GM21717 (cell line): ENCODE measurements around the gene ZMYM2.
A peak's percentile ranks its signal among the peaks of the same experiment; 100 is the strongest.

ENCODE experiments used
- ATAC-seq: cut with Tn5 transposase; IDR thresholded peaks from one replicate; pipeline ENCODE4 v1.9.1; 2021; ENCODE audit warnings: mild to moderate bottlenecking, moderate library complexity; ENCODE audit not compliant: unreplicated experiment

Gene ZMYM2

DNA sequence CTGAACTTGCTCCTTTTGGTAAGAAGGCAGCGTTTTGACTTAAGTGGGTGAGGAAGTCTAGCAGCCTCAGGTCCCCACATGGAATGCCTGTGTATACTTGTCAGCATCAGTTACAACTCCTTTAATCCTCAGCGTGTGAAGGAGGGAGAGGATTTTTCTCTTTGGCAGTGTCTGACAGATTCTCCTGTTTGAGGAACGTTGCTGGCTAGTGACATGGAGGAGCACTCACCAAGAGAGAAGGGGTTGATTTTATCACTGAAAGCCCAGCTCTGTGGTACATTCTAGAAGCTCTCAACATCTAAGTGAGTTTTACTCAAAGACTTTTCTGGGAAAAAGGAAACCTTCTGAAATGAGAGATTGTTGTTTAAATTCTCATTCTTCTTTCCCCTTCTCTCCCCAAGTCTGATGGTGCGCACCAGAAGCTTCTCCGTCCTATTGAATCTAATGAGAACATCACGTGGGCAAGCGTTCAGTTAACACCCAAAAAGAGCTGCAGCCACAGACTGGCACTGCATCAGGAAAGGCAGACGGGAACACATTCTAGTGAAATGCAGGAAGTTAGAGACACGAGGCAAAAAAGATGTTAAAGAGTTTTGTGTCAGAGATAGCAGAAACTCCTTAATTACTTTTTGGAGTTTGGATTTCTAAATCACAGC is 144.1 kb downstream of the ZMYM2 start:
- ATAC-seq, result no peak

DNA sequence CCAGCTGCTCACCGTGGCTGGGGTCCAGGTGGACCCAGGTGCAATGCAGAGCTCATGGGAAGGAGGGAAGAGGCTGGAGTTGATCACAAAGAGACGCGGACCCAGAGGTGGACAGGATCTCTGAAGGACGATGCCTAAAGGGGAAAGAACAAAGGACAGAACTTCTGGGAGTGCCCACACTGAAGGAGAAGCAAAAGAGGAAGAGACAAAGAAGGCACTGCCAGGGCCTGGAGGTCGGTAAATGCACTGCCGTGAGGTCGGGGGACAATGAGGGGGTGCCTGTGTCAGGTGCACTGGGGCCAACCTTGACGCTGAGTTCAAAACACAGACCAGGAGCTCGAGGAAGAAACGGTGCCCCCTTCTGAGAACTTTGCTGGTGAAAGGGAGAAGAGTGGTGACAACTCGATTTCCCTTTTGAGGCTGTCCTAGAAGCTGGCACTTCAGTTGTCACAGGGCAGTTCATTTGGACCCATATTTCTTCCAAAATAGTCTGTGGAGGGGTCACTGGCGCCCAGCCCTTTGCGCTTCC is 146.7 kb downstream of the ZMYM2 start:
- no peak for ATAC-seq

DNA sequence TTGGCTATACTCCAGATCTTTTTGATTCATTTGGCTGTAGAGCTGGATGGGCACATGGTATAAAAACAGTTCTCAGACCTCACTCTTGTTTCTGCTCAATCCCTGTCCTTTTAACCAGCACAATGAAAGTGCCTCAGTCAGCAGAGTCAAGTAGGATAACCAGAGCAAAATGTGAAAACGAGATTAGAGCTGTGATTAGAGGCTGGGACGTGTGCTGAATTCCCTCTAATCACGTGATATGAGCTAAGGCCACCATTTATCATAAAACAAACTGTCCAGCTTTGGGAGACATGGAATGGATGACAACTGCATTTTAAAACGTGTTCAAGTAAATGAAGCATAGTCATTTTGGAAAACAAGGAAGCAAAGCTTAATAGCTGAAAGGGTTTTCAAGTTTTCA is 148.2 kb downstream of the ZMYM2 start:
- no peak for ATAC-seq

DNA sequence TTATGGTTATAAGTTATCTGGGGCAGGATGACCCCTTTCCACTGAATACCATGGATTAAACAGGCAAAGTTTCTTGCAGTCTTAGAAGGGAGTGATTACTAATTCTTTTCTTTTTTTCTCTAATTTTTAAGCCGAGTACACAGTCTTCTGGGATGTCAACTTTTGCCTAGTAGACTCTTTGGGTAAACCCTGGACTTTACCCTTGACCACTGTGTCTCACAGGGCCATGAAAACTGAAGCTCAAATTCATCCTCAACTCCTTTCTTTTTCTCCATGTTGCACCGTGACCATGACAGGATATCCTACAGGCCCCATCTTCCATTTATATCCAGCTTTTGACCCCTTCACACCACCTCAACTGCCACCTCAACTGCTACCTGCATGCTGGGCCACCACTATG is 150.5 kb downstream of the ZMYM2 start:
- no peak for ATAC-seq

DNA sequence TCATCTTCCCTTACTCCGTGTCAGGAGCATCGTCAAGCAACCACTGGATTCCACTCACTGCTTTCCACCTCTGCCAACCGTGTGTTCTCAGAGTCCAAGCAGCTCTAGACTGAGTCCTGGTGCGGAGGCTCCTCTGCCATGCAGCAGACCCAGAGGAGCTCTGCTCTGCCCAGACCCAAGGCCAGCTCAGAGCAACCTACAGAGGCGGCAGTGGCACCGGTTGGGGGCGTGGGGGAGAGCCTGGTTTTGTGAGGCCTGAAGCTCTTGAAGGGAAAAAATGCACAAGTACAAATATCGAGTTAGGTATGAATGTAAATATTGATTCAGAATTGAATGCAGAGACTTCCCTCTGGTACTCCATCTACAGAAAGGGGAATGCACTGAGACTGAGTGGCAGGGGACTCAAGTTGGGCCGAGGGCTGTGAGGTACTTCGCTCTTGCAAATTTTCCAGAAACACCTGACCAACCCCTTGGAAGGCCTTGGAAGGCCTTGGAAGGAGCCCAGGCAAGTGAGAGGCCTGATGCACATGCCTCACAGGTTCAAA is 155.6 kb downstream of the ZMYM2 start:
- ATAC-seq, result no peak

DNA sequence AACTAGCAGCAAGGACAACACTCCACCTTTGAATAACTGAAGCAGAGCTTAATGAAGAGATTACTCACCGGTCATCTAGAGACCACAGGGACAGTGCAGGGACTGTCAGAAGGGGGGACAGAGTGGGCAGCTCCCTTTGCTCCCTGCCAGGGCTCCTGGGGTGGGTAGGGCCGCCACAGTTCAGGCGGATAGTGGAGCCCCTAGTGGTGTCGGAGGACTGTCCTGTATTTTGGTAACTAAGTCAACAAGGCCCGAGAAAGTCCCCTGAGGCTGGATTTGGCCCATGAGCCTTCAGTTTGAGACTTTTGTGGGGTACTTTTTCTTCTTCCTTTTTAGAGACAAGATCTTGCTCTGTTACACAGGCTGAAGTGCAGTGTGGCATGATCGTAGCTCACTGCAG is 157.7 kb downstream of the ZMYM2 start:
- ATAC-seq, result no peak

DNA sequence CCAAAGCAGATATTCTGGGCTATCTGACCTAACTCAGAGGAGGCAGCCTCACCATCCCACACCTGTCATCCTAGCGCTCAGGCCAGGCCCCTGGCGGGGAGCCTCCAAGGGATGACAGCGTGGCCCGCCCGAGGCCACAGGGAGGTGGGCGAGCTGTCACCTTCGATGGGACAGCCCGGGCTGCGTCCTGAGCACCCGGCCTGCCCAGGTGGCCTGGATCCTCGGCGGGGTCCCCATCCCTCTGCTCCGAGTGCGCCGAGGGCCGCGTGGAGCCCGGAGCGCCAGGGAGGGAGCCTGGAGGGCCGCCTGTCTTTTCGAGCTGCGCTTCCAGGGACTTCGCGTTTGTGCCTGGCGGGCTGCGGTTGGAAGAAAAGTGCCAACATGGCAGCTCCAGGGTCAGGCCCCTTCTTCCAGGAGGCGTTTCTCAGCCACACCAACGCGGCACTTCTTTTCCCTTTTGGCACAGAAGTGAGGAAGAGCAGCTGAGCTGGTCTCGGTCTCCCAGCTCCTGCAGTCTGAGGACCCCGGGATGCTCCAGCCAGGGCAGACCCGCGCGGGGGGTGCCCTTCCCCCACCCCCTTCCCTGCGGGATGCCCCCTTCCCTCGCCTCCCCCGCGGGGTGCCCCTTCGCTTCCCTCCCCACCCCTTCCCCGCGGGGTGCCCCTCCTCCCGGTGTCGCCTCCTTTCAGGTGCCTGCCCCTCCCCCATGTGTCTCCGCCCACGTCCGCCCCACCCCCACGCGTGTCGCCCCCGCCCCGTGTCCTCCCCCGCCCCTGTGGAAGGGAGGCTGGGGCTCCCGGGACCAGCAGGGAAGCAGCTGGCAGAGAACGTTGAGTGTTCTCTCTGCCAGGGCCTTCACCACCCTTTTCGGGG is 160.0 kb downstream of the ZMYM2 start:
- ATAC-seq, result peak; percentile 15

DNA sequence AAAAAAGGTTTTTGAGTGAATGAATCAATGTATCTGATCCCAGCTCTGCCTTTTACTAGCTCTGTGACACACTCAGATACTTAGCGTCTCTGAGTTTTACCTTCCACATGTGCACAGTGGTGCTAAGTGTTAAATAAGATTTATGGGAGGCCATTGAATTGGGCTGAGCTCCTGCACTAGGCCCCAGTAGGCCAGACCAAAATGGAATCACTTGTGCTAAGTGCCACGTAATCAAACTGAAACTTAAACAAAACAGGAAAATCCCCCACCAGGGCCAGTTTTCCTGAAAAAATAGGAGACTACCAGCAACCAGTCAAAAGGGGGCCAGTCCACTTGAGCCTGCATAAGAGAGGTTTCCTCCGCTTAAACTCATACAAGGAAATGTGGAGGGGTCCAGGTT is 161.4 kb downstream of the ZMYM2 start:
- ATAC-seq, result no peak

DNA sequence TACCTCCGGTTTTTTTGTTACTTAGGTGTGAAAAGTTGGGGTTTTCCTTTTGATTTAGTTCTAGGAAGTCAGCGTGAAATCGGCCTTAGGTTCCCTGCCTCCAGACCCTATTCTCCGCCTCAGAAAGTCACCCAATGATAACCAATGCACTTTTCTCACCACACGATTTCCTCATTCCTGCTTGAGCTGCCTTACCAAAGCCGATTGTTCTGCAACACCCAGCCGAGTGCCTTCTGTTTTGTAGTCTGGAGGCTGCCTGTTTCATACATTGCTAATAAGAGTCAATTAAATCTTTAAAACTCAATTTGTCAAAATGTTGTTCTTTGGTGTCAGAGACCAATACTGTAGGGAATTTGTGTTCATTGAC is 162.6 kb downstream of the ZMYM2 start:
- ATAC-seq, result no peak

DNA sequence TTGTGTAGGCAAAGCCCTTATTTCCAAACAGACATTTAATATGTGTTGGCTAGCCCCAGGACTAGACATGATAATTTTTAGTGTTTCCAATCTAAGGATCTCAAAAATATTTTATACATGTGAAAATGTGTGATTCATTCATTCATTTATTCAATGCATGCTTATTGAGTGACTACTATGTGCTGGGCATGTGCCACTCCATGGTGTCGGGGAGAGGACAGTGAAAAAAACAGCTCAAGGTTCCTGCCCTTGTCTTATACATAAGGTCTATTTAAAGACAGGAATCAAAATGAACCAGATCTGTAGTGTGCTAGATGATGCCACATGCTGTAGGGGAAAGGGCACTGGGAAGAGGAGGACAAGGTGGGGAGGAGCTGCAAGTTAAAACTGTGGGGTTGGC is 165.8 kb downstream of the ZMYM2 start:
- no peak for ATAC-seq

DNA sequence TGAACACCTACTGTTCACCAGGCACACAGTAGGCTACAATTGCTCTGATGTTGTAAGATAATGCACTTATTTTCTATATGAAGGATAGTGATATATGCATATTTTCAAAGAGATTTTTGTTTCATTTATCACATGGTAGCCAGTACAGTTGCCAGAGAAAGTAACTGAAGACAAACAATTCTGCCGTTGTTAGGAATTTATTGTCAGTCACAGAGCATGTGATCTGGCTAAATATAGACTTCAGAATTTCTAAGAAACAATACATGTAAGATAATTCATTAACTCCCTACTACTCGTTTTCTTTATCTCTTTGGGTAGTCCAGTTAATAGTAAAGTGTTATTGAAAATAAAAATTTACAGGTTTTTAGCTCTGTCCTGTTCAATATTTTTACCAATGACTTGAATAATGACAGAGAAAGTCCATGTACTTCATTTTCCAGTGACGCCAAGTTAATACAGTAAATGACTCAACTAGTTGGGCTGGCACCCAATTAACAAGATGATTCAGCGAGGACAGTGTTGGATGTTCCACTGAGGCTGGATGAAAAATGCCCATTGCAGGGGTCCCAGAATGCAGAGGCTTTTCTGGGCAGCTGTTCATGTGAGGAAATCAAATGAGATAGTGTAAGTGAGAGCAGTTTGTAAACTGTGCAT is 166.7 kb downstream of the ZMYM2 start:
- no peak for ATAC-seq

DNA sequence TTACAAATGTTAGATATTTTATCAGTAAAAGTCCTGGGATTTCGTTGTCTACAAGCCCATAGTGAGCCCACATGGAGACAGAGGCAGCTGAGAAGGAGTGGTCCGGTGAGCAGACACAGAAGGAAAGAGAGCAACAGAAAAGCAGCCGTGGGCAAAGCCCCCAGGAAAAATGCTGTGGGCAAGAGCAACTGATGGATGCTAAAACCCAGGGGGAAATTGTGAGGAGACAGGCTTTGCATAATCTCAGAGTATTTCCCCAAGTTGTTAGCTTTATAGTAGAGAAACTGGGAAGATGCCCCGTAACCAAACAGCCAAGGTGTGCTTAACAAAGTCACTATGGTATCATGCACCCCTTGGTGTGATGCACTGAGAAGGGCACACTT is 167.2 kb downstream of the ZMYM2 start:
- no peak for ATAC-seq

DNA sequence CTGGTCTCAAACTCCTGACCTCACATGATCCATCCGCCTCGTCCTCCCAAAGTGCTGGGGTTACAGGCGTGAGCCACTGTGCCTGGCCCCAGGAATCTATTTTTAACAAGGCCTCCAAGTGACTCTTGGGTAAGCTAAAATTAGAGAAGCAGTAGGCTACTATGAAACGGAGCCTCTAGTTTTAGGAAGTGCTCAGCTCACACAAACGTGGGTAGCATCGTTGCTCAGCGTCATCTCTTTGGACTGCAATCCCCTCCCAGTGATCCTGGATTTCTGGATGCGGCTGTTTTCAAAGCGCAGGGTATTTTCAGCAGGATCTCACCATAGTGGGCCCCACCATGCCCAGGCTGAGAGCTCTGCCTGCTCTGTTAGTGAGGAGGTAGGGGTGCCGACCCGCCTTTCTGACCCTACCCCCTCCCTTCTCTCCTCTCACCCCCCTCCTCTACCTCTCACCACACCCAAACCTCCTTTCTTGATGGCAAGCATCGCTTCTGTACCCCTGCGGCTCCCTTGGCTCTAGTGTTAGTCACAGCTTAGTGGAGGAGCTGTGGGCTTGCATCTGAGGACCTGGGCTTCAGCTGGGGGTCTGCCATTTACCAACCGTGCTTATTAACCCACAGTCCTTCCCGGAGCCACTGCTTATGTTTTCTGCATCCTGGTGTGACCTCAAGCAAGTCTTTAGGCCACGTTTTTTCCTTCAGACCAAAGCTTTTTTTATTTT is 168.2 kb downstream of the ZMYM2 start:
- no peak for ATAC-seq

DNA sequence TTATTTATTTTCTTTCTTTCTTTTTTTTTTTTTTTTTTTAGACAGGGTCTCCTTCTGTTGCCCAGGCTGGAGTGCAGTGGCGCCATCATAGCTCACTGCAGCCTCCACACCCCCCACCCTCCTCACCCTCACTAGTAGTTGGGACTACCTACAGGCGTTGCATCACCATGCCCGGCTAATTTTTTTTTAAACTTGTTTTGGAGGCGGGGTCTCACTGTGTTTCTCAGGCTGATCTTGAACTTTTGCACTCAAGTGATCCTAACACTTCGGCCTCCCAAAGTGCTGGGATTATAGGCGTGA is 168.7 kb downstream of the ZMYM2 start:
- ATAC-seq, result no peak

DNA sequence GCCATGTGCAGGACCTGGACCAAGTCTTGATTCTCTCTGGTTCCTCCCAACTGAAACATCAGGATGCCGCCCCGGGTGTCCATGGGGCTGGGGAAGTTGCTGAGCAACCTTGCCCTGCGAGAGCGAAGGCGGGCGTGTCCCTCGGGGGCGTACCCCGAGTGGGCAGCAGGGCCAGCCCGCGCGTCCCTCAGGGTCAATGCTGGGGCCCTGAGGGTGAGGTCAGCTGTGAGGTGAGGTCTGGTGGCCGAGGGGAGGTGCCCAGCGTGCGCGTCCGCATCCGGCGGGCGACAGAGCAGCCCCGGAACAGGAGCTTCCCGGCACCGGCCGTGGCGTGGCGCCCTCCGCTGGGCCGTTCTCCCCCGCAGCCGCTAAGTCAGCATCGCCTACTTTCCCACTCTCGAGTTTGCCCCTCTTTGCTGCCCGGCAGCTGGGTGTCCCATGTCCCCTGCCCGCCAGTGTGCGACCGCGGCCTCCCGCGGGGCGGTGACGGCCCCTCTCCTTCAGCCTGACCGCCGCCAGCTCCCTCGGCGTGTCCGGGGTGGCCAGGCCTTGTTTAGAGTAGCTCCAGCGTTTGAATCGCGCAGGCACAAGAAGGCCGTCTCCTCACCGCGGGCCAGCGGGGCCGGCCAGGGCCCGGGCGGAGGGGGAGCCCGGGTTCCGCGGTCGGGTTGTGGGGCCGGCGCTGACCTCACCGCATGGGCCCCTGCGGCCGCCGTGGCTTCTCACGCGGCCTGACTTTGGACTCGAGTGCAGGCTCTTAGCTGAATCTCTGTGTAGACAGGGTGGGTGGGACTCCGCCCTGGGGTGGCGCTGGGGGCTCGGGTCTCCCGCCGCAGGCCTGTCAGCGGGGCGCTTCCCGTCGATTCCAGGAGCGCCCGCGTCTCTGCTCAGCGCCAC is 169.3 kb downstream of the ZMYM2 start:
- ATAC-seq, result peak; percentile 67

DNA sequence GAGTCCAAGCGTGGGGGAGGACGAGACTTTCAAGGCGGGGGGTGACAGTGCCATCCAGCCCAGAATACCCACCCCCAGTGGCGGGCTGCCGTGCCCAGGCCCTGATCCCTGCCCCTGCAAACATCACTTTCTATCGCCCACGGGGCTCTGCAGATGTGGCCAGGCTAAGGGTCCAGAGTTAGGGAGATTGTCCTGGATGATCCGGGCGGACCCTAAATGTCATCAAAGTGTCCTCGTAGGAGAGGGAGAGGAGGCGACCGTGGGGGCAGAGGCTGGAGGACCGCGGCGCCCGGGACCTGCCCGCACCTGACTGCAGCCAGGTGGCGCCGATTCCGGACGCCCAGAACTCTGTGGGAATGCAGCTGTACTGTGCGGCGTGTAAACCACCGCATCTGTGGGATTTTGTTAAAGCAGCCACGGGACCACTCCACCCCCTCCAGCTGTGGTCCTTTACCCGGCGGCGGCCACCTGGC is 170.0 kb downstream of the ZMYM2 start:
- ATAC-seq, result peak; percentile 22

DNA sequence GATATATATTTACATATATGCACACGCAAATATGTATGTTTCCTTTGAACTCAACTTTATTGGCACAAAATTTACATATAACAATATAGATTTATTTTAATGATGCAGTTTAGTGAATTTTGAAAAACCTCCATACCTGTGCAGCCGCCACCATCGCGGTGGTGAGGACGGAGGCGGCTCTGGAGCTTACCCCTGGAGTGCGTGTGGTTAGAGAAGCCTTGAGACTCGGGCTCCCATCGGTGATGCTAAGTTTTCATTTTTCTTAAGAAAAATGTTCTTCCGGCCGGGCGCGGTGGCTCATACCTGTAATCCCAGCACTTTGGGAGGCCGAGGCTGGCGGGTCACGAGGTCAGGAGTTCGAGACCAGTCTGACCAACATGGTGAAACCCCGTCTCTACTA is 170.5 kb downstream of the ZMYM2 start:
- ATAC-seq, result no peak

DNA sequence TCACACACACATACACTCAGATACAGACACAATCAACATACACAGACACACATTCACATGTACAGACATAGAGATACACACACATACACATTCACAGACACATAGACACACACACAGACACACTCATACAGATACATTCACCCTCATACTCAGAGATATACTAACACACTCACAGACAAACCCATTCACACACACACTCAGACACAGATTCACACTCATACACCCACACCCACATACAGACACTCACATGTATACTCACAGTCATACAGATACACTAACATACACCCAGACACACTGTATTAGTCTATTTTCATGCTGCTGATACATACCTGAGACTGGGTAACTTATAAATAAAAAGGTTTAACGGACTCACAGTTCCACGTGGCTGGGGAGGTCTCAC is 171.5 kb downstream of the ZMYM2 start:
- no peak for ATAC-seq

DNA sequence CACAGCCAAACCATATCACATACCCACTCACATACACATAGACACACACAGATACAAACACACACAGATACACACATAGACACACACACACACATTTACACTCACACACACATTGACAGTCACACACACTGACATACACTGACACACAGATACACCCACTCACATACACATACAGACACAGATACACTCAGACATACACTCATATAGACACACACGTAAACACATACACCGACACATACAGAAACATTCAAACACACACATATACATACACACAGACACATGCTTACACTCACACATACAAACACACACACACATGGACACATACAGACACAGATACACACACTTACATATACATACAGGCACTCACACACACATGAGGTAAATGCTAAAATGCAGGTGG is 172.1 kb downstream of the ZMYM2 start:
- no peak for ATAC-seq
